K562 (cell line): ENCODE measurements around the gene GGA3. TPM values are rescaled to one million over a fixed set of nuclear protein-coding genes. Genes with fewer than 3 reads are reported as not detected.
A peak's percentile ranks its signal among the peaks of the same experiment; 100 is the strongest.

ENCODE experiments used
- E4F1 ChIP-seq: fragments of 250-450 bp; sonication (Bioruptor Pico); IDR thresholded peaks from 2 replicates; pipeline ENCODE4 v1.5.0; 2021; ENCODE audit warnings: mild to moderate bottlenecking, borderline replicate concordance
- GATA2 ChIP-seq: sonication (generic); formaldehyde crosslinking; IDR thresholded peaks from 2 replicates; pipeline ENCODE4 v1.4.0; 2020; ENCODE audit warnings: mild to moderate bottlenecking, missing genetic modification reagents
- HDAC1 ChIP-seq, 2 experiments: fragments of 450-650 bp; IDR thresholded peaks; 2 replicates each; pipeline ENCODE4 v1.6.1; 2016 to 2017; ENCODE audit warnings: inconsistent platforms in 1 of 2, mild to moderate bottlenecking in 1 of 2, moderate library complexity in 1 of 2
- HMGN3 ChIP-seq: IDR thresholded peaks from 2 replicates; pipeline ENCODE4 v1.6.1; 2011; ENCODE audit warnings: borderline replicate concordance, low read depth, mild to moderate bottlenecking, mixed read lengths, low read length; ENCODE audit not compliant: insufficient read length; ENCODE audit errors: extremely low read depth
- PHF20 ChIP-seq: fragments of 450-650 bp; IDR thresholded peaks from 2 replicates; pipeline ENCODE4 v1.6.1; 2018; ENCODE audit not compliant: partially characterized antibody
- RB1 ChIP-seq: fragments of 450-650 bp; IDR thresholded peaks from 2 replicates; pipeline ENCODE4 v1.6.1; 2017; ENCODE audit warnings: low read depth, mild to moderate bottlenecking
- RBM14 ChIP-seq: fragments of 200-400 bp; formaldehyde crosslinking; IDR thresholded peaks from 2 replicates; pipeline ENCODE4 v1.6.1; 2018; ENCODE audit warnings: low read depth, mild to moderate bottlenecking, low read length, moderate library complexity, borderline replicate concordance; ENCODE audit not compliant: insufficient read depth
- TBL1XR1 ChIP-seq, 2 experiments: IDR thresholded peaks; 2 replicates each; pipeline ENCODE4 v1.6.1; 2012; ENCODE audit warnings: improper control_type of control experiment in 2 of 2, low read length in 2 of 2, mild to moderate bottlenecking in 1 of 2
- ZNF561 ChIP-seq: fragments of 450-650 bp; formaldehyde crosslinking; conservative IDR thresholded peaks from 2 replicates; pipeline ENCODE4 v1.4.0; 2020; ENCODE audit warnings: mild to moderate bottlenecking, moderate library complexity
- ZNF655 ChIP-seq: fragments of 250-450 bp; sonication (Bioruptor Pico); IDR thresholded peaks from 2 replicates; pipeline ENCODE4 v1.5.0; 2021
- ZNF76 ChIP-seq: fragments of 250-450 bp; sonication (Bioruptor Pico); IDR thresholded peaks from 2 replicates; pipeline ENCODE4 v1.4.0; 2020; ENCODE audit warnings: mild to moderate bottlenecking, moderate library complexity, borderline replicate concordance
- polyA plus RNA-seq, 8 experiments: library from polyadenylated mRNA; depleted of rRNA in 4 of 8; stranded (reverse) in 5 of 8; unstranded in 3 of 8; fragments of >200 nt; fragmentation: Nextera tagmentation in 2 of 8; fragmentation: Illumina TruSeq in 1 of 8; extraction: Ambion mirVana in 2 of 8; extraction: Trizol in 1 of 8; gene quantifications; 2 replicates each; pipeline versions ENCODE4 v1.2.1 to v1.2.3, GENCODE V29; 2011 to 2014; ENCODE audit warnings: inconsistent platforms in 1 of 8, missing spikeins in 1 of 8
- total RNA-seq, 7 experiments: library from RNA; depleted of rRNA in 6 of 7; stranded (reverse); fragments of >200 nt in 6 of 7; fragmentation: Illumina TruSeq in 2 of 7; extraction: Trizol in 2 of 7; gene quantifications; 2 replicates each; pipeline versions ENCODE4 v1.2.1 to v1.2.3, GENCODE V29; 2011 to 2021; ENCODE audit warnings: low replicate concordance in 1 of 7
- TF ChIP-seq, protein P1 (sequence below): fragments of 200-800 bp; sonication (Bioruptor generic); IDR thresholded peaks from 2 replicates; pipeline ENCODE4 v1.6.1; 2017; ENCODE audit warnings: missing genetic modification characterization, missing compliant biosample characterization
- TF ChIP-seq, protein P2 (sequence below): sonication (generic); formaldehyde crosslinking; IDR thresholded peaks from 2 replicates; pipeline ENCODE4 v1.8.0; 2022; ENCODE audit warnings: missing genetic modification reagents, mild to moderate bottlenecking, borderline replicate concordance
- TF ChIP-seq, protein P3 (sequence below): fragments of 250-450 bp; sonication (Bioruptor Pico); IDR thresholded peaks from 2 replicates; pipeline ENCODE4 v1.8.0; 2021; ENCODE audit warnings: moderate library complexity, mild to moderate bottlenecking, inconsistent platforms

GGA3 gene
- total and polyA plus RNA-seq, 9 of the 15 experiments (the other 6 are each of a cell fraction or from before 2014, with no cell fraction given), result 5.7 to 64.9 (median 25.4) TPM

DNA sequence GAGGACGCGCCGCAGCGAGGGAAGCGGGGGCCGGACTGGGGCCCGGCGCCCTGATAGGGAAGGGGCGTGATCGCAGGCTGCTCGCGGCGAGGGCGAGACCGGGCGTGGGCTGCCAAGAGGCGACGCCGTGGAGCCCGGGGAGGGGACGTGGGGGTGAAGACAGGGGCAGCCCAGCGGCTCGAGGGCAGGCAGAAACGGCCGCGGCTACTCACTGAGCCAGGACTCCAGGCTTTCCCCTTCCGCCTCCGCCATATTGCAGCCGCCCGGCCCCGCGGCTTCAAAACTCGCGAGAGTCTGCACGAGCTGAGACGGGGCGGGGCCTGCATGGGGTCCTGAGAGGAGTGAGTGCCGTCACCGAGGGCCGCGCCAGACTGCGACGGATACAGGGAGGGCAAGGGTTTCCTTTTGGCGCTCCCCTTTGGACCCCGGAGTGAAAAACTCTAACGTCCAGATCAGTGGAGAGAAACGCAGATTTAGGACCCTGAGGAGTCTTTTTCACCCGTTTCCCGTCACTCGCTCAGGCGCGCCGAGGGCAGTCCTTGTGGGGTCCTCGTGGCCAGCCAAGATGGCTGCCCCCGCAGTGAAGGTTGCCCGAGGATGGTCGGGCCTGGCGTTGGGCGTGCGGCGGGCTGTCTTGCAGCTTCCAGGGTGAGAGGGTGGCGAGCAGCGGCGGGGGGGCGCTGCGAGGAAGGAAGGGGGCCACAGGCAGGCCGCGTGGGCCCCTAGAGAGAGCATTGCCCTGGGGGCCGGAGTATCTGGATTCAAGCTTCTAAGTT, at the start of gene GGA3, which contains the start of gene MRPS7 (continued):
- TF ChIP-seq, protein P1, sequence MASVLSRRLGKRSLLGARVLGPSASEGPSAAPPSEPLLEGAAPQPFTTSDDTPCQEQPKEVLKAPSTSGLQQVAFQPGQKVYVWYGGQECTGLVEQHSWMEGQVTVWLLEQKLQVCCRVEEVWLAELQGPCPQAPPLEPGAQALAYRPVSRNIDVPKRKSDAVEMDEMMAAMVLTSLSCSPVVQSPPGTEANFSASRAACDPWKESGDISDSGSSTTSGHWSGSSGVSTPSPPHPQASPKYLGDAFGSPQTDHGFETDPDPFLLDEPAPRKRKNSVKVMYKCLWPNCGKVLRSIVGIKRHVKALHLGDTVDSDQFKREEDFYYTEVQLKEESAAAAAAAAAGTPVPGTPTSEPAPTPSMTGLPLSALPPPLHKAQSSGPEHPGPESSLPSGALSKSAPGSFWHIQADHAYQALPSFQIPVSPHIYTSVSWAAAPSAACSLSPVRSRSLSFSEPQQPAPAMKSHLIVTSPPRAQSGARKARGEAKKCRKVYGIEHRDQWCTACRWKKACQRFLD (CRISPR knock-in tag), result peak; percentile 90
- peak; percentile 47 for TF ChIP-seq RB1
- TF ChIP-seq ZNF561, result 0 out of 2 replicates have a peak, but pooled peaks have one; percentile 31
- TF ChIP-seq HMGN3, result peak; percentile 34
- TF ChIP-seq, protein P2, sequence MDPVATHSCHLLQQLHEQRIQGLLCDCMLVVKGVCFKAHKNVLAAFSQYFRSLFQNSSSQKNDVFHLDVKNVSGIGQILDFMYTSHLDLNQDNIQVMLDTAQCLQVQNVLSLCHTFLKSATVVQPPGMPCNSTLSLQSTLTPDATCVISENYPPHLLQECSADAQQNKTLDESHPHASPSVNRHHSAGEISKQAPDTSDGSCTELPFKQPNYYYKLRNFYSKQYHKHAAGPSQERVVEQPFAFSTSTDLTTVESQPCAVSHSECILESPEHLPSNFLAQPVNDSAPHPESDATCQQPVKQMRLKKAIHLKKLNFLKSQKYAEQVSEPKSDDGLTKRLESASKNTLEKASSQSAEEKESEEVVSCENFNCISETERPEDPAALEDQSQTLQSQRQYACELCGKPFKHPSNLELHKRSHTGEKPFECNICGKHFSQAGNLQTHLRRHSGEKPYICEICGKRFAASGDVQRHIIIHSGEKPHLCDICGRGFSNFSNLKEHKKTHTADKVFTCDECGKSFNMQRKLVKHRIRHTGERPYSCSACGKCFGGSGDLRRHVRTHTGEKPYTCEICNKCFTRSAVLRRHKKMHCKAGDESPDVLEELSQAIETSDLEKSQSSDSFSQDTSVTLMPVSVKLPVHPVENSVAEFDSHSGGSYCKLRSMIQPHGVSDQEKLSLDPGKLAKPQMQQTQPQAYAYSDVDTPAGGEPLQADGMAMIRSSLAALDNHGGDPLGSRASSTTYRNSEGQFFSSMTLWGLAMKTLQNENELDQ (CRISPR knock-in tag), result 0 out of 2 replicates have a peak, but pooled peaks have one; percentile 21
- no peak for TF ChIP-seq E4F1 (CRISPR knock-in tag)
- 0 out of 2 replicates have a peak, but pooled peaks have one; percentile 47 for TF ChIP-seq RBM14
- peak in 1 of 2 experiments; percentile 64; a peak in 1 of 4 replicates for TF ChIP-seq TBL1XR1 (IDR thresholded peaks at IDR 0.05; ENCODE audit: low read length in 2 of 2)
- TF ChIP-seq GATA2 (CRISPR knock-in tag), result no peak
- TF ChIP-seq, protein P3, sequence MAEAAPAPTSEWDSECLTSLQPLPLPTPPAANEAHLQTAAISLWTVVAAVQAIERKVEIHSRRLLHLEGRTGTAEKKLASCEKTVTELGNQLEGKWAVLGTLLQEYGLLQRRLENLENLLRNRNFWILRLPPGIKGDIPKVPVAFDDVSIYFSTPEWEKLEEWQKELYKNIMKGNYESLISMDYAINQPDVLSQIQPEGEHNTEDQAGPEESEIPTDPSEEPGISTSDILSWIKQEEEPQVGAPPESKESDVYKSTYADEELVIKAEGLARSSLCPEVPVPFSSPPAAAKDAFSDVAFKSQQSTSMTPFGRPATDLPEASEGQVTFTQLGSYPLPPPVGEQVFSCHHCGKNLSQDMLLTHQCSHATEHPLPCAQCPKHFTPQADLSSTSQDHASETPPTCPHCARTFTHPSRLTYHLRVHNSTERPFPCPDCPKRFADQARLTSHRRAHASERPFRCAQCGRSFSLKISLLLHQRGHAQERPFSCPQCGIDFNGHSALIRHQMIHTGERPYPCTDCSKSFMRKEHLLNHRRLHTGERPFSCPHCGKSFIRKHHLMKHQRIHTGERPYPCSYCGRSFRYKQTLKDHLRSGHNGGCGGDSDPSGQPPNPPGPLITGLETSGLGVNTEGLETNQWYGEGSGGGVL (CRISPR knock-in tag), result no peak
- TF ChIP-seq HDAC1 (IDR thresholded peaks at IDR 0.05), result peak in 1 of 2 experiments; percentile 91; a peak in 3 of 4 replicates
- peak; percentile 98 for TF ChIP-seq PHF20
- TF ChIP-seq ZNF76 (CRISPR knock-in tag), result 0 out of 2 replicates have a peak, but pooled peaks have one; percentile 41
- no peak for TF ChIP-seq ZNF655 (CRISPR knock-in tag)
